Type B pancreatic cell (in vitro differentiated cells): ENCODE measurements around the gene NOX5. TPM values are rescaled to one million over a fixed set of nuclear protein-coding genes. Genes with fewer than 3 reads are reported as not detected.

Experiments used
- DNase-seq: peaks from one replicate; pipeline ENCODE4 v3.0.0; 2021; ENCODE audit warnings: mixed read lengths; ENCODE audit not compliant: unreplicated experiment; ENCODE audit errors: extremely low spot score
- H3K27ac Mint-ChIP-seq: 2 replicates; pipeline ENCODE4 v1.8.0; 2021; ENCODE audit warnings: mild to moderate bottlenecking, mixed read lengths
- H3K27me3 Mint-ChIP-seq: 2 replicates; pipeline ENCODE4 v1.8.0; 2021; ENCODE audit warnings: mixed read lengths
- H3K36me3 Mint-ChIP-seq: 2 replicates; pipeline ENCODE4 v1.8.0; 2021; ENCODE audit warnings: mixed read lengths
- H3K4me1 Mint-ChIP-seq: one replicate; pipeline ENCODE4 v1.8.0; 2021; ENCODE audit warnings: mixed read lengths; ENCODE audit not compliant: unreplicated experiment
- H3K4me3 Mint-ChIP-seq: 2 replicates; pipeline ENCODE4 v1.8.0; 2021; ENCODE audit warnings: mild to moderate bottlenecking, mixed read lengths
- H3K9me3 Mint-ChIP-seq: 2 replicates; pipeline ENCODE4 v1.8.0; 2021; ENCODE audit warnings: mixed read lengths
- CTCF ChIP-seq: fragments of 200-600 bp; sonication (generic); conservative IDR thresholded peaks from 2 replicates; pipeline ENCODE4 v1.5.0; 2021; ENCODE audit warnings: antibody characterized with exemption, mild to moderate bottlenecking
- total RNA-seq: library from RNA; stranded (reverse); gene quantifications from 2 replicates; pipeline ENCODE4 v1.2.1, GENCODE V29; 2021; ENCODE audit warnings: low replicate concordance

The NOX5 gene
- total RNA-seq, 1 donor from 2014 or later = not detected

GRCh38 chr15:69082021-69082502 is 67.6 kb downstream of the NOX5 start:
- H3K9me3 Mint-ChIP-seq = no peaks in the 10 kb centered on the region
- peak overlapping the region; percentile 12 for H3K4me3 Mint-ChIP-seq
- peaks cover 53% of the 10 kb centered on the region for H3K4me1 Mint-ChIP-seq
- no peak overlapping the region for H3K27ac Mint-ChIP-seq
- peaks cover 3% of the 10 kb centered on the region for H3K27me3 Mint-ChIP-seq
- no peak for DNase-seq
- H3K36me3 Mint-ChIP-seq = no peaks in the 10 kb centered on the region
- TF ChIP-seq CTCF = no peak

GRCh38 chr15:69082554-69082953 is 68.1 kb downstream of the NOX5 start:
- Mint-ChIP-seq H3K27me3 (peaks cover 6% of the 10 kb centered on the region), H3K27ac (no peak overlapping the region), H3K36me3 (no peaks in the 10 kb centered on the region), H3K4me1 (peaks cover 57% of the 10 kb centered on the region), H3K4me3 (peak overlapping the region; percentile 12), H3K9me3 (no peaks in the 10 kb centered on the region)
- no peak for DNase-seq
- no peak for TF ChIP-seq CTCF

GRCh38 chr15:69084404-69085030 is 70.0 kb downstream of the NOX5 start:
- Mint-ChIP-seq H3K9me3 (no peaks in the 10 kb centered on the region), H3K36me3 (no peaks in the 10 kb centered on the region), H3K4me3 (no peak overlapping the region), H3K4me1 (peaks cover 74% of the 10 kb centered on the region), H3K27ac (no peak overlapping the region), H3K27me3 (peaks cover 14% of the 10 kb centered on the region)
- no peak for DNase-seq
- TF ChIP-seq CTCF = no peak

GRCh38 chr15:69085325-69086081 is 71.0 kb downstream of the NOX5 start:
- Mint-ChIP-seq H3K27ac (no peak overlapping the region), H3K9me3 (no peaks in the 10 kb centered on the region), H3K27me3 (peaks cover 14% of the 10 kb centered on the region), H3K36me3 (no peaks in the 10 kb centered on the region), H3K4me1 (peaks cover 80% of the 10 kb centered on the region), H3K4me3 (peak overlapping the region; percentile 32)
- no peak for DNase-seq
- no peak for TF ChIP-seq CTCF

- Mint-ChIP-seq H3K4me1 (peaks cover 73% of the 10 kb centered on the region), H3K27me3 (peaks cover 14% of the 10 kb centered on the region), H3K36me3 (no peaks in the 10 kb centered on the region), H3K27ac (no peak overlapping the region), H3K4me3 (no peak overlapping the region), H3K9me3 (no peaks in the 10 kb centered on the region)
- no peak for TF ChIP-seq CTCF
- DNase-seq = no peak
These were observed 72.1 kb downstream of the NOX5 start for GRCh38 chr15:69086427-69087204.
